ENCODE results near the gene EVC. TPM values are rescaled to one million over a fixed set of nuclear protein-coding genes. Genes with fewer than 3 reads are reported as not detected.
"Not testable (repeated sequence)": the region's sequence is repeated elsewhere in the genome, so short reads cannot be mapped to it uniquely, and the experiment has no call there.

Gene EVC
- total RNA-seq, 1 donor from 2014 or later = 71.3 TPM

DNA sequence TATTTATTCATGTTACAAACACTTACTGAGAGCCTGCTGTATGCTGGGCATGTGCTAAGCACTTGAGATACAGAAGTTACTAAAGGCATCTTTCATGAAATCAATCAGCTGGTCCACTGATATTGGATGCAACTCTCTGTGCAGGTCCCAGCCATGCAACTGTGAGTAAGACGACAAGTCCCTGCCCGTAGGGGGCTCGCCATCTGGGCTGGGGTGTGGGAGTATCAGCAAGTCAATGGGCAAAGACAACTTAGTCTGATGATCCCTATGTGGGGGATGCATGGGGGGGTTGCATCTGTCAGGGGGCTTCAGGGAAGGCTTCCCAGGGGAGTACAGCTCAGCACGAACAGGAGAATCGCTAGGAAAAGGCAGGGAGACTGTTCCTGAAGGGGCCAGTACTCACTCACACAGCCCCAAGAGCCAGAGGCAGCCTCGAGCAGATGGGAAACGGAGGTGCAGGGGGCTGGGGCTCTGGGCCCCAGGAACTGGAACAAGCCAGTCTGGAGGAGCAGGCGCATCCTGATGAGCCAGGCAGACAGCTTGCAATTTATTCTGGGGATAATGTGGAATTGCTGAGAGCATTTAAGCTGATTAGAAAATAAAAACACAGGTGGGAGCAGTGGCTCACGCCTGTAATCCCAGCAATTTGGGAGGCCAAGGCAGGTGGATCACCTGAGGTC, 141.7 kb downstream of the EVC start:
- ATAC-seq (no peak), DNase-seq (ENCODE audit: low spot score) (no peak)
- intact Hi-C loops (cut with DNase I) = no loop called here

DNA sequence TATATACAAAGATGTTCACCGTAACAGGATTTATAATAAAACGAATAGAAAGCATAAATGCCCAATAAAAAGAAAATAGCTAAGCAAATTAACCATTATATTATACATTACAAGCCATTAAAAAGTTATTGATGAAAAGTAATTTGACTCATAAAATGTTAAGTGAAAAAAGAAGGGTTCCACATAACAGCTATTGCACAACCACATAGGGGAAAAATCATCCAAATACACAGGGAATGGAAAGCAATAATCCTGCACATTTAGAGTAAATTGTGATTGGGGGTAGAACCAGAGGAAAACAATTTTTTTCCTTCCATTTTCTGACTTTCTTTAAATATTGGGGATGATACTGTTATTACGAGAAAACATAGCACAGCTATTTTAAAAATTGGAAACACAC, 143.9 kb downstream of the EVC start:
- ATAC-seq = no peak
- intact Hi-C loops (cut with DNase I) = no loop called here

DNA sequence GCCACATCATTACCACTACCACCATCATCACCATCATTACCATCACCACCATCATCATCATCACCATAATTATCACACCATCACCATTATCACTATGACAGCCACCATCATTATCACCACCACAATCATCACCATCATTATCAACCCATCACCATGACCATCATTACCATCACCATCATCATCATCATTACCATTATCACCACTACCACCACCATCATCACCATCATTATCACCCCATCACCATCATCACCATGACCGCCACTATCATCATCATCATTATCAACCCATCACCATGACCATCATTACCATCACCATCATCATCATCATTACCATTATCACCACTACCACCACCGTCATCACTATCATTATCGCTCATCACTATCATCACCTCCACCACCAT, 145.4 kb downstream of the EVC start:
- intact Hi-C loops (cut with DNase I); DNase-seq (ENCODE audit: low spot score); ATAC-seq: not testable (repeated sequence)

More for the DNA sequence above, 143.9 kb downstream of the EVC start:
- DNase-seq (ENCODE audit: low spot score) = no peak

DNA sequence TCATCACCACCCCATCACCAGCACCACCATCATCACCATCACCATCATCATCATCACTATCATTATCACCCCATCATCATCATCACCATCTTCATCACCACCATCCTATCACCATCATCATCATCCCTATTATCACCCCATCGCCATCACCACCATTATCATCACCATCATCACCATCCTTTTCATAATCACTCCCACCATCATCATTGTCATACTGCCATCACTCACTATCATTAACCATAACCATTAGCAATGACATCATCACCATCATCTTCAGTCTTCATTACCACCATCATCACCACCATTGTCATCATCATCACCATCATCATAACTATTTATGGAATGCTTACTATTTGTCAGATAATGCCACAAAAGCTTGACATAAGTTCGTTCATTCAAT, 146.2 kb downstream of the EVC start:
- ATAC-seq = no peak
- intact Hi-C loops (cut with DNase I) = no loop called here
- DNase-seq (ENCODE audit: low spot score) = no peak

DNA sequence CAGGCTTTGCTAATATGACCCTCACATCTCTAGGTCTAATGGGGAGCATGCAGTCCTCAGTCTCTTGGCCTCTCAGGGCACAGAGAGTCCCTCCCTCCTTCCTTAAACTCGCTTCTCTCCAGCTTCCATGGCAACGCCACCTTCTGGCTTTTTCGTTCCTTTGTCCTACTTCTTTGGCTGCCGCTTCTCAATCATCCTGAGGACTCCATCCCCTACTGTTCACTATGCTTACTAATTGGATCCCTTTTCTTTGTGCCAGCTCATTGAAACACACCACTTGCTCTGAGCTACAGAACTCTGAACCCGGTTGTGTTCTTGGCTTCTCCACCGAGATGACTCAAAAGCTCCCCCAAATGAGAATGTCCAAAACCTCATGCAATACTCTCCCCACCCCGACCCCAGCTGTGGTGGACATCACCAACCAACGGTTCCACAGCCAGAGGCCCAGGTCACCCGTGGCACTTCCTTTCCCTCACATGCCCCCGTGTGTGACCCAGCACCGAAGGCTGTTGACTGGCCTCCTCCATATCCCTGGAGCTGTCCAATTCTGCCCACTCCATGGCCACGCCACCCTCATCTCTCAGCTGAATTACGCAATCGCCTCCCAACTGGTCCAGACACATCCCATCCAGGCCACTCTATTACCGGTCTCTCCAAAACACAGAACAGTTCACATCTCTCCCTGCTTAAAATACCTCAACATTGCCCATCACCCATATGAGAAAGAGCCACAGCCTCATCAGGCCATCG, 147.2 kb downstream of the EVC start:
- intact Hi-C loops (cut with DNase I) = no loop called here
- ATAC-seq (no peak), DNase-seq (ENCODE audit: low spot score) (no peak)

DNA sequence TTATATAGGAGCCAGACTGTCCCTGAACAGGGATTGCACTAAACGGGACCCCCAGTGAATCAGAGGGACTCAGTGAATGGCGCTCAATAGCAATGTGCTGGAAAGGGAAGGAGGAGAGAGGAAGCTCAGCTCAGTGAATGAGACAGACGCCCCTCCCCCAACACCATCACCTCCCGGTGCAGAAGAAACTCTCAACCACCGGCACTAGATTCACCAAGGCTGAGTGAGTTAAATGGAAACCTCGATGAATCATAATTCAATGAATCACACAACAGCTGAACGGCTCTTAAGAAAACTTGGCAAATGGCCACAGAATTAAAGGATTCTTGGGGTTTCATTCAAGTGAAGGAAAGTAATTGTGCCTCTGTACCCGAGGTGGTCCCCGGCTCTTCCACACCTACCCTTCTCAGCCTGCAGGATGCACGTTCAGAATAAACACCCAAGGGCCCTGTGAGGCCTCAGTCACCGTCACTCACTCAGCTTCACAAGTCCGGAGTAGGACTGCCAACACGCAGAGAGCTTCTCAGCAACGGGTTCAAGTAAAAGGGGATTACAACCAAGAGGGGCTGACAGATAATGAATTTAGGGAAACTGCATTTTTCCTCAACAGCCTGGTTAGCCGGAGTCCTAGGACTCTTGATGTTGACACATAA, 152.6 kb downstream of the EVC start:
- DNase-seq (ENCODE audit: low spot score) = no peak
- no peak for ATAC-seq
- intact Hi-C loops (cut with DNase I) = no loop called here

Other genes with a start within 250 kb of the EVC start
- gene EVC2, start 2.6 kb upstream of the EVC start, total RNA-seq = 12.5 TPM
- gene CRMP1, start 181.9 kb downstream of the EVC start, total RNA-seq = 0.49 TPM